Sigmoid colon (tissue), 7 donors: Measurements from ENCODE around the gene DHRS9. TPM values are rescaled to one million over a fixed set of nuclear protein-coding genes. Genes with fewer than 3 reads are reported as not detected.

Source experiments
- DNase-seq: peaks from one replicate; pipeline ENCODE4 v3.0.0-alpha.2; 2019
- H3K27ac ChIP-seq, 4 donors: fragments of 200-600 bp; sonication (generic); one replicate each; pipeline ENCODE4 v1.5.1; 2016 to 2019; ENCODE audit warnings: mild to moderate bottlenecking in 1 of 4
- H3K27me3 ChIP-seq, 3 donors: fragments of 200-600 bp; sonication (generic); one replicate each; pipeline ENCODE4 v1.5.1; 2019; ENCODE audit warnings: mild to moderate bottlenecking in 1 of 3
- H3K36me3 ChIP-seq, 4 donors: fragments of 200-600 bp; sonication (generic); one replicate each; pipeline ENCODE4 v1.5.1; 2016 to 2019
- H3K4me1 ChIP-seq, 4 donors: fragments of 200-600 bp; sonication (generic); one replicate each; pipeline ENCODE4 v1.5.1; 2017 to 2019
- H3K4me3 ChIP-seq, 4 donors: fragments of 200-600 bp; sonication (generic); one replicate each; pipeline ENCODE4 v1.5.1; 2017 to 2019; ENCODE audit warnings: mild to moderate bottlenecking in 2 of 4, moderate library complexity in 1 of 4
- H3K9me3 ChIP-seq, 4 donors: fragments of 200-600 bp in 3 of 4; sonication (generic) in 3 of 4; one replicate each; pipeline versions ENCODE4 v1.5.1 to v1.6.1; 2013 to 2019
- EP300 ChIP-seq, 4 donors: sonication (generic); formaldehyde crosslinking; IDR thresholded peaks; one replicate each; pipeline ENCODE4 v1.6.1; 2017; ENCODE audit warnings: antibody characterized with exemption in 4 of 4
- POLR2A ChIP-seq, 2 donors: fragments of 450-650 bp; IDR thresholded peaks; one replicate each; pipeline ENCODE4 v1.6.1; 2016; ENCODE audit warnings: antibody characterized with exemption in 2 of 2, mild to moderate bottlenecking in 2 of 2, moderate library complexity in 2 of 2
- POLR2AphosphoS5 ChIP-seq, 4 donors: sonication (generic); formaldehyde crosslinking; IDR thresholded peaks; one replicate each; pipeline ENCODE4 v1.6.1; 2017; ENCODE audit warnings: antibody characterized with exemption in 4 of 4
- WGBS, 2 donors: extraction: QIAGEN DNeasy Blood & Tissue Kit; methylation state at CpG; one replicate each; pipeline ENCODE4 v1.1.7; 2013; 5-methylcytosine and 5-hydroxymethylcytosine counted together
- intact Hi-C: fragments of 100-400 bp; cut with DNase I; formaldehyde crosslinking; loops from one replicate; pipeline ENCODE4 v1.15.1; 2023
- polyA plus RNA-seq, 3 donors: library from polyadenylated mRNA; stranded (reverse); fragments of 200-250 nt; gene quantifications; one replicate each; pipeline ENCODE4 v1.2.3, GENCODE V29; 2013
- total RNA-seq, 4 donors: library from RNA; depleted of rRNA; stranded (reverse); fragments of >200 nt; gene quantifications; one replicate each; pipeline ENCODE4 v1.1.0, GENCODE V29; 2016
- TF ChIP-seq, protein P1 (sequence below), 4 experiments: fragments of 450-650 bp in 3 of 4; fragments of 200-600 bp in 1 of 4; IDR thresholded peaks; one replicate each; pipeline ENCODE4 v1.5.1; 2016 to 2019; ENCODE audit warnings: antibody characterized with exemption in 4 of 4, mild to moderate bottlenecking in 3 of 4, moderate library complexity in 2 of 4
- donor health status: healthy with polysubstance abuse.
- donor health status: Bipolar disorder and iron deficiency.
- donor health status: healthy.

Gene DHRS9
- total and polyA plus RNA-seq, 7 donors, result 0.36 to 150 (median 1.3) TPM

- intact Hi-C loops, result no loop called here
- no peak overlapping the region for H3K27ac ChIP-seq
Observed at GRCh38 chr2:169108099-169108884, 38.9 kb downstream of the DHRS9 start.

GRCh38 chr2:169109502-169110409 is 40.4 kb downstream of the DHRS9 start:
- Histone ChIP-seq H3K36me3 (no peaks in the 10 kb centered on the region), H3K4me1 (peaks cover 0 to 7% (median 0%) of the 10 kb centered on the region in 4 donors), H3K4me3 (no peak overlapping the region), H3K9me3 (no peaks in the 10 kb centered on the region), H3K27me3 (no peaks in the 10 kb centered on the region), H3K27ac (no peak overlapping the region)
- peak; percentile 76 for DNase-seq
- WGBS, 2 donors, result 53 to 54% methylated on average over 21 of the region's 21 CpGs
- TF ChIP-seq, protein P1, sequence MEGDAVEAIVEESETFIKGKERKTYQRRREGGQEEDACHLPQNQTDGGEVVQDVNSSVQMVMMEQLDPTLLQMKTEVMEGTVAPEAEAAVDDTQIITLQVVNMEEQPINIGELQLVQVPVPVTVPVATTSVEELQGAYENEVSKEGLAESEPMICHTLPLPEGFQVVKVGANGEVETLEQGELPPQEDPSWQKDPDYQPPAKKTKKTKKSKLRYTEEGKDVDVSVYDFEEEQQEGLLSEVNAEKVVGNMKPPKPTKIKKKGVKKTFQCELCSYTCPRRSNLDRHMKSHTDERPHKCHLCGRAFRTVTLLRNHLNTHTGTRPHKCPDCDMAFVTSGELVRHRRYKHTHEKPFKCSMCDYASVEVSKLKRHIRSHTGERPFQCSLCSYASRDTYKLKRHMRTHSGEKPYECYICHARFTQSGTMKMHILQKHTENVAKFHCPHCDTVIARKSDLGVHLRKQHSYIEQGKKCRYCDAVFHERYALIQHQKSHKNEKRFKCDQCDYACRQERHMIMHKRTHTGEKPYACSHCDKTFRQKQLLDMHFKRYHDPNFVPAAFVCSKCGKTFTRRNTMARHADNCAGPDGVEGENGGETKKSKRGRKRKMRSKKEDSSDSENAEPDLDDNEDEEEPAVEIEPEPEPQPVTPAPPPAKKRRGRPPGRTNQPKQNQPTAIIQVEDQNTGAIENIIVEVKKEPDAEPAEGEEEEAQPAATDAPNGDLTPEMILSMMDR (IDR thresholded peaks at IDR 0.05), result peak in 3 of 4 experiments; percentile 68 to 82 (median 79)
- TF ChIP-seq POLR2A (IDR thresholded peaks at IDR 0.05), result no peak
- no peak for TF ChIP-seq EP300 (IDR thresholded peaks at IDR 0.05)
- intact Hi-C loops, result no loop called here

More at GRCh38 chr2:169108099-169108884, 38.9 kb downstream of the DHRS9 start:
- Histone ChIP-seq H3K4me1 (peaks cover 0 to 7% (median 0%) of the 10 kb centered on the region in 4 donors), H3K4me3 (no peak overlapping the region), H3K27me3 (no peaks in the 10 kb centered on the region), H3K36me3 (no peaks in the 10 kb centered on the region), H3K9me3 (no peaks in the 10 kb centered on the region)
- TF ChIP-seq EP300 (IDR thresholded peaks at IDR 0.05), result no peak
- TF ChIP-seq POLR2AphosphoS5 (IDR thresholded peaks at IDR 0.05), result no peak
- TF ChIP-seq, protein P1 (IDR thresholded peaks at IDR 0.05), result no peak
- TF ChIP-seq POLR2A (IDR thresholded peaks at IDR 0.05), result no peak
- no peak for DNase-seq
- 59 to 66% methylated on average over 3 of the region's 3 CpGs for WGBS, 2 donors

- 85 to 89% methylated on average over 7 of the region's 7 CpGs for WGBS, 2 donors
- H3K9me3 ChIP-seq, result no peaks in the 10 kb centered on the region
- no peak for DNase-seq
Observed at GRCh38 chr2:169110419-169110818, 41.1 kb downstream of the DHRS9 start.

DNA sequence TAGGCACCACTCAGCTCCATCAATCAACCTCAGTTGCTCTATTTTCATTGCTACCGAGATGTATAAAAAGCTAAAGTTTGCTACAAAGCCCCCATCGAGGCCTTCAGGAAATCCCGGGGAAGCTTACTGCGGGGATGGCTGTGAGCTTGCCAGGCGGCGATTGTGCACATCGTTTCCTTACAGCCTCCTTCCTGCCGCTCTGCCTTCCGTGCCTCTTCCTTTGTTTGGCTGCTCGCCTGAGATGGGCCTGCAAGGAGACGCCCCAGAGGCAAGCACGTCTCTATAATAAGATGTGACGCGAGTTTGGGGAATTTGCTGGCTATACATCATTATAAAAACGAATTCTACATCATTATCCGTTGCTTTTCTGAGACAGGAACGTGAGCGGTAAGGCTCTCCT is 41.6 kb downstream of the DHRS9 start:
- Histone ChIP-seq H3K36me3 (no peaks in the 10 kb centered on the region), H3K27me3 (no peaks in the 10 kb centered on the region), H3K27ac (no peak overlapping the region), H3K9me3 (no peaks in the 10 kb centered on the region), H3K4me1 (peaks cover 0 to 7% (median 0%) of the 10 kb centered on the region in 4 donors), H3K4me3 (no peak overlapping the region)
- intact Hi-C loops, result no loop called here
- DNase-seq, result no peak
- TF ChIP-seq POLR2AphosphoS5 (IDR thresholded peaks at IDR 0.05) (no peak), EP300 (IDR thresholded peaks at IDR 0.05) (no peak), POLR2A (IDR thresholded peaks at IDR 0.05) (no peak)
- TF ChIP-seq, protein P1 (IDR thresholded peaks at IDR 0.05), result no peak
- WGBS, 2 donors, result 60 to 81% methylated on average over 18 of the region's 18 CpGs

More at GRCh38 chr2:169110419-169110818, 41.1 kb downstream of the DHRS9 start:
- Histone ChIP-seq H3K27ac (no peak overlapping the region), H3K4me3 (no peak overlapping the region), H3K4me1 (peaks cover 0 to 7% (median 0%) of the 10 kb centered on the region in 4 donors), H3K36me3 (no peaks in the 10 kb centered on the region), H3K27me3 (no peaks in the 10 kb centered on the region)
- TF ChIP-seq, protein P1 (IDR thresholded peaks at IDR 0.05), result no peak
- TF ChIP-seq EP300 (IDR thresholded peaks at IDR 0.05), result no peak
- no peak for TF ChIP-seq POLR2A (IDR thresholded peaks at IDR 0.05)
- no peak for TF ChIP-seq POLR2AphosphoS5 (IDR thresholded peaks at IDR 0.05)
- intact Hi-C loops, result no loop called here
